SK-N-SH (cell line): ENCODE results near the gene CDC73. TPM values are rescaled to one million over a fixed set of nuclear protein-coding genes. Genes with fewer than 3 reads are reported as not detected.

Experiments used
- CTCF ChIA-PET: fragments of 300-600, 350-600 bp; formaldehyde crosslinking; extraction: SDS; loops from one replicate; lab custom pipeline; 2021; lab: Yijun Ruan, JAX
- POLR2A ChIA-PET: fragments of 350-600 bp; sonication (Branson Sonifier 250); formaldehyde crosslinking; extraction: SDS; loops from one replicate; lab custom pipeline; 2020; ENCODE audit warnings: antibody characterized with exemption, inconsistent platforms; lab: Yijun Ruan, JAX
- DNase-seq: peaks from one replicate; pipeline ENCODE4 v3.0.0; 2012
- H2AFZ ChIP-seq: fragments of 200-600 bp; sonication (generic); 2 replicates; pipeline ENCODE4 v1.8.1; 2016; ENCODE audit warnings: antibody characterized with exemption, mild to moderate bottlenecking, low read depth
- H3F3A ChIP-seq: fragments of 200-600 bp; sonication (generic); replicated peaks from 2 replicates; pipeline ENCODE3; 2016; ENCODE audit warnings: antibody characterized with exemption, mild to moderate bottlenecking; ENCODE audit not compliant: insufficient read depth
- H3K27ac ChIP-seq, 2 experiments: fragments of 200-500 bp in 1 of 2; fragments of 200-600 bp in 1 of 2; sonication (Bioruptor generic) in 1 of 2; sonication (generic), shearing (Covaris generic) in 1 of 2; 2 replicates each; pipeline versions ENCODE4 v1.5.1 to v1.6.1; 2014 to 2016; ENCODE audit warnings: low read depth in 2 of 2, inconsistent platforms in 1 of 2, low read length in 1 of 2, mild to moderate bottlenecking in 1 of 2, mixed read lengths in 1 of 2
- H3K27me3 ChIP-seq: fragments of 200-600 bp; sonication (generic), shearing (Covaris generic); 2 replicates; pipeline ENCODE4 v1.6.1; 2016; ENCODE audit warnings: mixed run types; ENCODE audit not compliant: insufficient read depth
- H3K36me3 ChIP-seq, 2 experiments: fragments of 200-500 bp in 1 of 2; fragments of 200-600 bp in 1 of 2; sonication (Bioruptor generic) in 1 of 2; sonication (generic) in 1 of 2; replicated peaks in 1 of 2; 2 replicates each; pipeline versions ENCODE3 to v1.5.1; 2014 to 2016; ENCODE audit warnings: low read length in 1 of 2, mild to moderate bottlenecking in 1 of 2; ENCODE audit not compliant: insufficient read depth in 2 of 2, control insufficient read depth in 1 of 2
- H3K4me1 ChIP-seq, 2 experiments: fragments of 200-500 bp in 1 of 2; fragments of 200-600 bp in 1 of 2; sonication (Bioruptor generic) in 1 of 2; sonication (generic), shearing (Covaris generic) in 1 of 2; 2 replicates each; pipeline versions ENCODE4 v1.5.1 to v1.6.1; 2014 to 2016; ENCODE audit warnings: low read depth in 1 of 2, low read length in 1 of 2, mixed run types in 1 of 2; ENCODE audit not compliant: insufficient read depth in 2 of 2, control insufficient read depth in 1 of 2
- H3K4me2 ChIP-seq: fragments of 200-600 bp; sonication (generic), shearing (Covaris generic); 2 replicates; pipeline ENCODE4 v1.6.1; 2017; ENCODE audit warnings: mixed run types
- H3K4me3 ChIP-seq, 2 experiments: fragments of 200-500 bp in 1 of 2; fragments of 200-600 bp in 1 of 2; sonication (Bioruptor generic) in 1 of 2; sonication (generic), shearing (Covaris generic) in 1 of 2; 2 replicates each; pipeline versions ENCODE4 v1.5.1 to v1.8.1; 2014 to 2016; ENCODE audit warnings: low read depth in 2 of 2, inconsistent platforms in 1 of 2, low read length in 1 of 2, mild to moderate bottlenecking in 1 of 2, mixed read lengths in 1 of 2, moderate library complexity in 1 of 2
- H3K79me2 ChIP-seq: fragments of 200-600 bp; sonication (generic); 2 replicates; pipeline ENCODE4 v1.8.1; 2017; ENCODE audit warnings: mild to moderate bottlenecking; ENCODE audit not compliant: insufficient read depth
- H3K9ac ChIP-seq: fragments of 200-600 bp; sonication (generic); 2 replicates; pipeline ENCODE4 v1.6.1; 2017; ENCODE audit warnings: mixed run types
- H3K9me2 ChIP-seq: fragments of 200-600 bp; sonication (generic); 2 replicates; pipeline ENCODE4 v1.6.1; 2017; ENCODE audit warnings: mixed run types
- H3K9me3 ChIP-seq: fragments of 200-600 bp; sonication (generic); 2 replicates; pipeline ENCODE4 v1.6.1; 2017; ENCODE audit warnings: mixed run types, mild to moderate bottlenecking, moderate library complexity
- H4K20me1 ChIP-seq: fragments of 200-600 bp; sonication (generic); 2 replicates; pipeline ENCODE4 v1.6.1; 2017; ENCODE audit warnings: mild to moderate bottlenecking, mixed run types; ENCODE audit not compliant: insufficient read depth
- CTCF ChIP-seq: fragments of 200-600 bp; sonication (generic); IDR thresholded peaks from 2 replicates; pipeline ENCODE4 v1.6.1; 2017; ENCODE audit warnings: antibody characterized with exemption, mild to moderate bottlenecking, moderate library complexity
- ELF1 ChIP-seq: IDR thresholded peaks from 2 replicates; pipeline ENCODE4 v1.4.0; 2012
- EP300 ChIP-seq, 2 experiments: IDR thresholded peaks; 2 replicates each; pipeline versions ENCODE4 v1.4.0 to v1.6.1; 2012; ENCODE audit warnings: borderline replicate concordance in 1 of 2, low read depth in 1 of 2, low read length in 1 of 2
- FOSL2 ChIP-seq: IDR thresholded peaks from 2 replicates; pipeline ENCODE4 v1.4.0; 2012; ENCODE audit warnings: low read depth, mild to moderate bottlenecking, moderate library complexity, borderline replicate concordance
- FOXJ3 ChIP-seq: sonication (generic); formaldehyde crosslinking; IDR thresholded peaks from 2 replicates; pipeline ENCODE4 v1.5.1; 2020; ENCODE audit warnings: mild to moderate bottlenecking, missing genetic modification reagents
- FOXM1 ChIP-seq: IDR thresholded peaks from 2 replicates; pipeline ENCODE4 v1.4.0; 2012; ENCODE audit warnings: low read depth, mild to moderate bottlenecking
- GABPA ChIP-seq: IDR thresholded peaks from 2 replicates; pipeline ENCODE4 v1.4.0; 2012; ENCODE audit warnings: low read depth, mild to moderate bottlenecking
- GATA2 ChIP-seq: sonication (generic); formaldehyde crosslinking; IDR thresholded peaks from 2 replicates; pipeline ENCODE4 v1.5.0; 2020; ENCODE audit warnings: mild to moderate bottlenecking, missing genetic modification reagents
- MXI1 ChIP-seq: IDR thresholded peaks from 2 replicates; pipeline ENCODE4 v1.6.1; 2012; ENCODE audit warnings: mild to moderate bottlenecking, low read depth, low read length, improper control_type of control experiment
- POLR2AphosphoS5 ChIP-seq: IDR thresholded peaks from 2 replicates; pipeline ENCODE4 v1.6.1; 2012; ENCODE audit warnings: low read depth, low read length
- RAD21 ChIP-seq: IDR thresholded peaks from 2 replicates; pipeline ENCODE4 v1.6.1; 2012; ENCODE audit warnings: mild to moderate bottlenecking, low read length
- RCOR1 ChIP-seq: fragments of 150-350 bp; IDR thresholded peaks from 2 replicates; pipeline ENCODE4 v1.6.1; 2017; ENCODE audit warnings: antibody characterized with exemption, low read length
- REST ChIP-seq: IDR thresholded peaks from 2 replicates; pipeline ENCODE4 v1.6.1; 2012; ENCODE audit warnings: mild to moderate bottlenecking, low read depth, low read length, moderate library complexity
- SMC3 ChIP-seq: IDR thresholded peaks from 2 replicates; pipeline ENCODE4 v1.6.1; 2012; ENCODE audit warnings: low read depth, low read length, improper control_type of control experiment
- TCF12 ChIP-seq: IDR thresholded peaks from 2 replicates; pipeline ENCODE4 v1.4.0; 2012
- TEAD4 ChIP-seq: IDR thresholded peaks from 2 replicates; pipeline ENCODE4 v1.4.0; 2012; ENCODE audit warnings: mild to moderate bottlenecking, borderline replicate concordance; ENCODE audit not compliant: insufficient read depth
- USF1 ChIP-seq: IDR thresholded peaks from 2 replicates; pipeline ENCODE4 v1.4.0; 2012; ENCODE audit warnings: low read depth, borderline replicate concordance
- WGBS: methylation state at CpG from one replicate; pipeline ENCODE4 v1.1.6; 2017; ENCODE audit warnings: low lambda C conversion rate; 5-methylcytosine and 5-hydroxymethylcytosine counted together
- polyA plus RNA-seq, 3 experiments: library from polyadenylated mRNA; depleted of rRNA; stranded (reverse); fragments of >200 nt; gene quantifications; 2 replicates each; pipeline ENCODE4 v1.2.3, GENCODE V29; 2012

Gene CDC73
- polyA plus RNA-seq, 1 of the 3 experiments (the other 2 are of a cell fraction), result 13.4 TPM

- H3K4me1 ChIP-seq, result peaks cover 7 to 9% of the 10 kb centered on the region in 2 experiments; a peak in 3 of 4 replicates
- no peak overlapping the region for H3K4me3 ChIP-seq
- no peaks in the 10 kb centered on the region for H4K20me1 ChIP-seq
- peak overlapping the region in 1 of 2 experiments; percentile 39; a peak in 1 of 4 replicates for H3K27ac ChIP-seq
- CTCF ChIA-PET, result no interaction called here
- 76% methylated on average over 1 of the region's 1 CpG for WGBS
- no peak for TF ChIP-seq TCF12
- TF ChIP-seq SMC3, result no peak
- TF ChIP-seq FOXJ3 (CRISPR knock-in tag), result no peak
- TF ChIP-seq, all 33 proteins: peak for 0
- no peak for DNase-seq
- H3K4me2 ChIP-seq, result no peak overlapping the region
- no peaks in the 10 kb centered on the region for H3K27me3 ChIP-seq
- H3K79me2 ChIP-seq, result peaks cover 31% of the 10 kb centered on the region
- POLR2A ChIA-PET, result no interaction called here
- peaks cover 7% of the 10 kb centered on the region for H3F3A ChIP-seq
- no peak overlapping the region for H2AFZ ChIP-seq
- no peak overlapping the region for H3K9ac ChIP-seq
- no peaks in the 10 kb centered on the region for H3K9me3 ChIP-seq
- H3K9me2 ChIP-seq, result no peaks in the 10 kb centered on the region
- peaks cover 0 to 23% of the 10 kb centered on the region in 2 experiments for H3K36me3 ChIP-seq
Observed at GRCh38 chr1:193176113-193176512, 54.3 kb downstream of the CDC73 start.

GRCh38 chr1:193176788-193177187, 55.0 kb downstream of the CDC73 start:
- POLR2A ChIA-PET, result no interaction called here

GRCh38 chr1:193179094-193179493, 57.3 kb downstream of the CDC73 start:
- H3K27ac ChIP-seq, result no peak overlapping the region
- H3F3A ChIP-seq, result peaks cover 13% of the 10 kb centered on the region
- TF ChIP-seq POLR2AphosphoS5 (no peak), RCOR1 (no peak), TEAD4 (no peak), RAD21 (no peak), REST (no peak), CTCF (no peak), FOXJ3 (CRISPR knock-in tag) (no peak), USF1 (no peak), GABPA (no peak), MXI1 (no peak), ELF1 (no peak)
- DNase-seq, result no peak
- H3K4me1 ChIP-seq, result peaks cover 7 to 11% of the 10 kb centered on the region in 2 experiments; a peak in 3 of 4 replicates
- no peak overlapping the region for H3K9ac ChIP-seq
- no peaks in the 10 kb centered on the region for H3K27me3 ChIP-seq
- peaks cover 8% of the 10 kb centered on the region for H4K20me1 ChIP-seq
- no peak overlapping the region for H2AFZ ChIP-seq
- no peaks in the 10 kb centered on the region for H3K9me2 ChIP-seq
- 79% methylated on average over 4 of the region's 4 CpGs for WGBS
- H3K4me2 ChIP-seq, result no peak overlapping the region
- no peaks in the 10 kb centered on the region for H3K9me3 ChIP-seq
- no peak overlapping the region for H3K4me3 ChIP-seq
- peaks cover 19% of the 10 kb centered on the region for H3K79me2 ChIP-seq
- ChIA-PET CTCF (interaction anchor here (1.5 kb wide), 1 partner anchor 12 kb away, joined by 4 read pairs; no protein-coding TSS in a partner anchor), POLR2A (no interaction called here)
- peaks cover 0 to 27% of the 10 kb centered on the region in 2 experiments for H3K36me3 ChIP-seq

More at GRCh38 chr1:193176788-193177187, 55.0 kb downstream of the CDC73 start:
- Histone ChIP-seq H3K27me3 (no peaks in the 10 kb centered on the region), H3K9me2 (no peaks in the 10 kb centered on the region), H3K4me1 (peaks cover 7 to 9% of the 10 kb centered on the region in 2 experiments; a peak in 3 of 4 replicates), H2AFZ (no peak overlapping the region), H3K9me3 (no peaks in the 10 kb centered on the region), H3K4me3 (no peak overlapping the region), H3K36me3 (peaks cover 0 to 27% of the 10 kb centered on the region in 2 experiments), H3K4me2 (no peak overlapping the region), H3K27ac (peak overlapping the region in 1 of 2 experiments; percentile 39; a peak in 2 of 4 replicates), H3K9ac (no peak overlapping the region), H3F3A (peaks cover 11% of the 10 kb centered on the region), H3K79me2 (peaks cover 24% of the 10 kb centered on the region), H4K20me1 (peaks cover 4% of the 10 kb centered on the region; the same call in 1 of the 2 replicates)
- CTCF ChIA-PET, result interaction anchor here (0.6 kb wide), 1 partner anchor 14 kb away, joined by 3 read pairs; no protein-coding TSS in a partner anchor
- no peak for DNase-seq
- TF ChIP-seq GATA2 (CRISPR knock-in tag), result peak; percentile 60
- peak in 1 of 2 experiments; percentile 43; a peak in 1 of 4 replicates for TF ChIP-seq EP300 (IDR thresholded peaks at IDR 0.05; ENCODE audit: borderline replicate concordance in 1 of 2, low read depth in 1 of 2, low read length in 1 of 2)
- TF ChIP-seq FOXM1, result no peak
- TF ChIP-seq FOSL2, result no peak
- no peak for TF ChIP-seq TCF12
